GM19372 (cell line): Measurements from ENCODE around the gene LPP.
"Not testable (repeated sequence)": the region's sequence is repeated elsewhere in the genome, so short reads cannot be mapped to it uniquely, and the experiment has no call there.

Experiments used
- ATAC-seq: cut with Tn5 transposase; IDR thresholded peaks from one replicate; pipeline ENCODE4 v1.9.1; 2021; ENCODE audit warnings: mild to moderate bottlenecking, low read depth, moderate library complexity; ENCODE audit not compliant: unreplicated experiment

The LPP gene

GRCh38 chr3:188595890-188596376 lies 442.0 kb downstream of the LPP start:
- ATAC-seq, result no peak

- ATAC-seq, result no peak
Observed at GRCh38 chr3:188598894-188599293, 444.9 kb downstream of the LPP start.

- no peak for ATAC-seq
Observed at GRCh38 chr3:188602111-188602510, 448.2 kb downstream of the LPP start.

GRCh38 chr3:188602620-188603019 lies 448.7 kb downstream of the LPP start:
- no peak for ATAC-seq

DNA sequence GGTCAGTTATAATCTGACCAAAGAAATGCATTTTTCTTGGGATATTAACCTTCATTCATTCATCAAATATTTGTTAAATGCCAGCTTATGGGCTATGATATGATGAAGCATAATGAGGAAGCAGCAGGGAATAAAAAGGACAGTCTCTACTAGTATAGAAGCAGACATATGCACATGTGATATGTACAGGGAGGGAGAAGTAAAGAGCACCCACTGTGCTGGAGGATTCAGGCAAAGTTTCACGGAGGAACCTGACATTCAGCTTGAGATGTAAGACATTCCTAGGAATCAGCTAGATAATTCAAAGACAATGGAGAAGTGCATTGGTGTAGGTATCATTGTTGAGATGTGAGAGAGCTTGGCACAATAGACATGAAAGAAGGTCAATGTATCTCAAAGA lies 450.7 kb downstream of the LPP start:
- no peak for ATAC-seq

DNA sequence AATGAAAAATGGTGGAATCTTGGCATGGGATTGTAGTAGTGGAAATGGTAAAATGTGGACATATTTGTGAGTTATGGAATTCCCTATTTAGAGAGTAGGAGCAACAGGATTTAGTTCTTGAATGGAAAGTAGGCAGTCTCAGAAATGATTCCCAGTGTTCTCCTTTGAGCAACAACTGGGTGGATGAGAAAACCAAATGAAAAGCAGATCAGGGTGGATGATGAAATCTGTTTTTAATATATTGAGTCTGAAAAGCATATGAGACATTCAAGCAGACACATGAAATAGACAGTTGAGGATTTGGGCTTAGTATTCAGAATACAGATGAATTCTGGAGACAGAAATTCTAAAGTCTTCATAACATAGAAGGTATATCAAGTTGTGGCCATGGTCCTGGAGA lies 451.3 kb downstream of the LPP start:
- ATAC-seq, result no peak

DNA sequence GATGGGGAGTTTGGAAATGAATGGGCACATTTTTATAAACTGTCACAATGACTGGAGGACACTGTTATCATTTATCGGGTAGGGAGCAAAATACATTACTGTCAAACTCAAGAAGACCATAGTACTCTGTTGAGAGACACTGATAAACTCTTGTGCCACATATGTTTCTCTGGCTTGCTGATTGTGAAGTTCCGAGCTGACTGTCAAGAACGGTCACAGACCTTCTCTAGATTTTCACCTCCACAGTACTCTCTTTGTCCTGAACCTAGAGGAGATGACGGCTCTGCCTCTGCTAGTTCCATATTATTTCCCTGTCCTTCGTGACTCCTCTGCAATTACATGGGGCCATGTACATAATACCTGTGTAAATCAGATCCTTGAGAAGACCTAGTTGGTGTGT lies 451.9 kb downstream of the LPP start:
- no peak for ATAC-seq

GRCh38 chr3:188607805-188608315 lies 453.9 kb downstream of the LPP start:
- no peak for ATAC-seq

DNA sequence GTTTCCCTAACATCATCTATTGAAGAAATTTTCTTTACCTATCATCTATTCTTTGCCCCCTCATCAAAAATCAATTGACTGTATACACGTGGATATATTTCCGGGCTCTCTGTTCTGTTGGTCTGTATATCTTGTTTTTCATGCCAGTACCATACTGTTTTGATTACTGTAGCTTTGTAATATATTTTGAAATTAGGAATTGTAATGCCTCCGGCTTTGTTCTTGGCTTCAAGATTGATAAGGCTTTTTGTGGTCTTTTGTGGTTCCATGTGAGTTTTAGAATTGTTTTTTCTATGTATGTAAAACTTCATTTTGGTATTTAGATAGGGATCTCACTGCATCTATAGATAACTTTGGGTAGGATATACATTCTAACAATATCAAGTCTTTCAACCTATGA lies 454.4 kb downstream of the LPP start:
- no peak for ATAC-seq

GRCh38 chr3:188613721-188614120 lies 459.8 kb downstream of the LPP start:
- not testable (repeated sequence) for ATAC-seq

DNA sequence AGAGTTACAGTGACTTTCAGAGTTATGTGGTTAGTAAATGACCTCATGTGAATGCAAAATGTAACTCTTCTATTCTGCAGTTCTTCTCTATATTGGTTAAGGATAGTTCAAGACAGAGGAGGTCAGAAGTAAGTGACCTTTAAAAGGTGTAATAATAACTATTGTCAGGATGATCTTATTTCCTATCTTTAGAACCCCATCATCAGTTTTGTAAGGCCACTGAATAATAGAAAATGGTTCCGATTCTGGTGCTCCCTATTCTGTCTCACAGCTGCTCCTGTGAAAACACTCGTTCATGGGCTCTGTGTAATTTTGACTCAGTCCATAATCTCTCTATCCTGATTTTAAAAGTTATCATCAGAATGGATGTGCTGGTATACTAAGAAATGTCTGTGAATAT lies 463.3 kb downstream of the LPP start:
- ATAC-seq, result no peak

DNA sequence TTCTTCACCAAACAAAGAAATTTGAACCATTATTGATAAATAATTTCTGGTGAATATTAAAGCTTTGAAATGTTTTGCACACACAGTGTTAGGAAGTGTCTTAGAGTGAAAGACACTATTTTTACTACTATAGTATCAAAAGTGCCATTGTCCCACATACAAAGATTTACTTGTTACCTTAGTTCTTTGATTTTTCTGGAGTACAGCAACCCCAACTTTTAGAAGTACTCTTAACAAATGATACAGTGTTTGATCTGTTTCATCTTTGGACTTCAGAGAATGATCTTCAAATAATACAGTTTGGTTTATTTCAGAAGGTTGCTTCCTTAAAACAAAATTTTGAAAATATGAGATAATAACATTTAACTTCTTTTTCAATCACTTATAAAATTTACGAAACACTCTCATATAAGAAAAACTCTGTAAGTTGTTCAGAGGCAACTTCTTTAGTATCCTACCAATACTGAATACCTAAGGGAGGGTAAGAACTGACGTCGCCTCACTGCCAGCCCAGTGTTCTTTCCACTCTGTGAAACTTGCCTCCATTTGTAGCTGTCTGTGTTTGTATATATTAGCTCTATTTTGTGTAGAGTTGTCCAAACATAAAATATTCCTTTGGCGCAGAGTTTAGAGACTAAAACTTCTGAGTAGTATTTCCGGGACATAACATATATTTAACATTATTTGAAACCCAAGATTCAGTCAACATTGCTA lies 464.2 kb downstream of the LPP start:
- ATAC-seq, result no peak

GRCh38 chr3:188620752-188621151 lies 466.8 kb downstream of the LPP start:
- no peak for ATAC-seq

GRCh38 chr3:188624384-188624783 lies 470.4 kb downstream of the LPP start:
- ATAC-seq, result no peak

DNA sequence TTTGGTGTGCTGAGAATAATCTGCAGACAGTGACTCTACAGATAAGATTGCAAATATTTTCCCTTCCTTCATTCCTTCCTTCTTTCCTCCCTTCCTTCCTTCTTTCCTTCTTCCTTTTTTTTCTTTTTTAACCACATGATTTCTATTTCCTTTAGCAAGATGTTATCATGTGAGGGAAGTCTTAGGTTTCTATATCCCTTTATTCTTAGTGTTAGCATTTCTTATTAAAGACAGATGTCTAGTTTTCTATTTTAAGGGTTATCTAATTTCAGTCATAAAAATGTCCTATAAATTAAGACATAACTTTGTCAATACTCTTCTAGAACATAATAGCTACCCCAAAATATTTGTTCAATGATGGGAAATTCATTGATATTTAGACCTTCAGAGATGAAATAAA lies 470.9 kb downstream of the LPP start:
- no peak for ATAC-seq

DNA sequence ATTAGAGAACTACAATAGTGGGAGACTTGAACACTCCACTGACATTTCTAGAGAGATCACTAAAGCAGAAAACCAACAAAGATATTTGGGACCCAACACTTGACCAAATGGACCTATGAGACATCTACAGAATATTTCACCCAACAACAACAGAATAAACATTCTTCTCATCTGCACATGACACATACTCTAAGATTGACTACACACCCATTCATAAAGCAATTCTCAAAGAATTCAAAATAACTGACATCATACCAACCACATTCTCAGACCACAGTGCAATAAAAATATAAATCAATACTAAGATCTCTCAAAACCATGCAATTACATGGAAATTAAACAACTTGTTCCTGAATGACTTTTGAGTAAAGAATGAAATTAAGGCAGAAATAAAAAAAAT lies 473.7 kb downstream of the LPP start:
- no peak for ATAC-seq

DNA sequence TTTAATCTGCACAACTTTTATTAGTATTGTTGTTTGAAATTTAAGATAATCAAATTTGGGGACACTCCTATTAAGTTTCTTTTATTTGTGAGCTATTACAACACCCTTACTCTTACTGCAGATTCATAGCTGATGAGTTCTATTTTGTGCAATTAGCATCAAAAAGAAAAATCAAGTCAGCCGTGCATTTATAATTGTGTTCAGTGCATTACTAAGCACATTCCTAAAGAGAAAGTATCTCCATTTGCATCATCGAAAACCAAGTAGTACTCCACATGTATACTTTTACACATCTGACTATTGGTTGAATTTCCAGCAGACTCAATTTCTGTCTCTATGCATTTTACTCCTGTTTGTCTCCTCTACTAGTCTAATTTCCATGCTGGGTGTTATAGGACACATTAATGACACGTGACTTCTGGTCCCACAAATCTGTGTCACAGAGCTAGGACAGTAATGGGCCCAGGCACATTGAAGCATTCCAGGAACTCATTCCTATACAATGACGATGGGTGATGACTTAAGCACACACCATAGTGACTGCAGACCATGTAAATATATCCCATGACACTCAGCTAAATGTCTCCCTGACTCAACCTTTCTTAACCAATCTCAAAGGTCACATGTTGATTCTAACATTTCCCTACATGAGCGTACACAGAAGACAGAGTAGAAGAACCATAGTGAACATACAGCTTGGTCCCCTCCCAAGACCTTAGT lies 477.5 kb downstream of the LPP start:
- no peak for ATAC-seq

DNA sequence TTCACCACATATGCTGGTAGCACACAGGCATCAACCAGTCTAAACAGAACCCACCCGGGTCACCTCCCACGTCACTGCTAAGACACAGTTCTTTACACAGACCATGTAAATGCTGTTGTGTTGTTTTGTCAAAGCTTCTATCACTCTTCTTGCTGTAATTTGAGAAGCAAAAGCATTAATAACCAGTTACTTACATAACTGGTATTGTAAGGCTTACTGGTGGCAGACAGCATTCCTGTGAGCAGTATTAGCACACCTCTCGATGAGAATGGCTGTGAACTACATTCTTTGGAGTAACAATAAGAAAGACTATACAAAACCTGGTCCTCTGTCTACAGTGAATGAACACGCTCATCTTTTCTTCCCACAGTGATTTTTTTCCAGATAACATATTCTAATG lies 479.2 kb downstream of the LPP start:
- no peak for ATAC-seq

- no peak for ATAC-seq
Observed at GRCh38 chr3:188634285-188634684, 480.3 kb downstream of the LPP start.

- no peak for ATAC-seq
Observed at GRCh38 chr3:188635258-188636042, 481.5 kb downstream of the LPP start.

GRCh38 chr3:188636292-188636691 lies 482.3 kb downstream of the LPP start:
- ATAC-seq, result not testable (repeated sequence)
